Suppressor macrophage treated with lipopolysaccharide for 4 hours (primary cell): ENCODE results near the gene TOR1A.

Experiments
- DNase-seq: peaks from one replicate; pipeline ENCODE4 v3.0.0-alpha.2; 2020

The TOR1A gene

DNA sequence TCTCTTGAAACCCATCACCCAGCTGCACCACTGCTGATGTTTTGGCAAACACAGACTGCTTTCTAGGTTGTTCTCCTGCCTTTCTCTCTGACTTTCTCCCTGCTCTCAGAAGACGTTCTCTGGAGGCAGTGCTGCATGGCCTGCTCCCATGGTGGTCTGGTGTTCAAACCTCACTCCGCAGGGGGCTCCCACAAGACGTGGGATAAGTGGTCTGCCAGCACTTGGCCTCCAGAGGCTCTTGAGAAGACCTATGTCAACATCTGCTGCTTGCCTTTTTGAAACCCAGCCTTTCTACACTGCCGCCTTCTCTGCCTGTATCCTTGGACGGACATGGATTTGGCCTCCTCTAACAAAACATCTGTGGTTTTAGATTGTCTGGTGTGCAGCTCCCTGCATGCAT lies 27.9 kb upstream of the TOR1A start:
- DNase-seq = no peak

DNA sequence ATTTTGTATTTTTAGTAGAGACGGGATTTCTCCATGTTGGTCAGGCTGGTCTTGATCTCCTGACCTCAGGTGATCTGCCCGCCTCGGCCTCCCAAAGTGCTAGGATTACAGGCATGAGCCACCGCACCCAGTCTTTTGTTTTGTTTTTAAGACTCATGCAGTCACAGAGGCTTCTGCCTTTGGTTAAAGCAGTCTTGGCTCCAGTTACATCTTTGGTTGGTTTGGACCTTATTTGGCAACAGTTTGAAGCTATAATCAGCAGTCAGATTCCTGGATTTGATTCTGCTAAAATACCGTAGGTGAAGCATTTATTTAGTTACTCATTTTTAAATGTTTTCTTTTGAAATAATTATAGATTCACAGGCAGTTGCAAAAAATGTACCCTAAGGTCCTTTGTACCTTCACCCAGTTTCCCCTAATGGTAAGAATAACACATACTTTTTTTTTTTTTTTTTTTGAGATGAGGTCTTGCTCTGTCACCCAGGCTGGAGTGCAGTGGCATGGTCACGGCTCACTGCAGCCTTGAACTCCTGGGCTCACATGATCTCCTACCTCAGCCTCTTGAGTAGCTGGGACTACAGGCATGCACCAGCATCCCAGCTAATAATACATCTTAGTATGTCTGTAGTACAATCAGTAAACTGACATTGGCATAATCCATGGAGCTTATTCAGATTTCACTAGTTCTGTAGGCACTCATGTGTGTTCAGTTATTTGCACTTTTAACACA lies 27.1 kb upstream of the TOR1A start:
- DNase-seq = no peak

DNA sequence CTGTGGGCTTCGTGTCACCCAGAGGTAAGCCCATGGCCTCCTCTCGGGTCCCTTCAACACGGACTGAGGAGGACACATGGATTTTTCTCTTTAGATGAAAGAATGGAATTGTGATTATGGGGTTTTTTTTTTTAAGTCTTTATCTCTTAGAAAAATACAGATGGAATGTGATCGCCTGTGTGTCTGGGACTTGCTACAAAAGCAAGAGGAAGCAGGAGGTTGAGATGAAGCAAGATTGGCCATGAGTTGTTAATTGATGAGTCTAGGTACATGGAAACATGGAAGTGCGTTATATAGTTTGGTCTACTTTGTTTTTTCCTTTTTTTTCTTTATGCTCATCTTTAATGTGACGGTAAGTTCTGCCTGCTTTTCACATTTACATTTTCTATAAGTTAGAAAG lies 26.0 kb upstream of the TOR1A start:
- no peak for DNase-seq

DNA sequence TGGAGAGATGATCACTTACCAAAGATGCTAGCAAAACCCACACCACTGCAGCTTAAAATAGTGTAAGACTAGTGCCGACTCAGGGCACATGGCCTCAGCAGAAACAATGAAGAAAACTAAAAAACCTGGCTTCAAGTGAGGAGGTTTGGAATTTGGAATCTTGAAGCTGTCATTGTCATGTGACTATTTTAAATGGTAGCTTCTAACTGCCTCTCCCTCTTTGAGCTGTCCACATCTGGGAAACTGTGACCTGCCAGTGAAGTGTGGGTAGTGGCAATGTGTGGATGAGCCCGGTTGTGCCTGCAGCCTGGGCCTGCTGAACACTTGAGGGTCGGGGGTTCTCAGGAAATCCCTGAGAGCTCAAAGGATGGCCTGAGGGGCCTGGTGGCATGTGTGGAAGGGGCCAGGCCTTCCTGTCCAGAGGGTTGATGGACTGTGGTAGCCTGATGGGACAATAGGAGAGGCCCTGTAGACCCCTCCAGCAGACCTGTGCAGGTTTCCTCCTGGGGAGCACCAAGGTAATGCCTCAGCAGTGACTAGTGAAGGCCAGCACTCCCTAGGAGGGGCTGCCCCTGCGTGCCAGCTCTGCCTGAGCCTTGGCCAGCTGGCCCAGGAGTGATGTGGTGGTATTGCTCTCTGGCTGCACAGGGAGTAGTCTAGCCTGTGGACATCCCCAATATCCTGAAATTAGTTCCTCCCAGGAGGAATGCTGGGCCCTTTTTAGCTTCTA lies 24.9 kb upstream of the TOR1A start:
- DNase-seq = no peak

DNA sequence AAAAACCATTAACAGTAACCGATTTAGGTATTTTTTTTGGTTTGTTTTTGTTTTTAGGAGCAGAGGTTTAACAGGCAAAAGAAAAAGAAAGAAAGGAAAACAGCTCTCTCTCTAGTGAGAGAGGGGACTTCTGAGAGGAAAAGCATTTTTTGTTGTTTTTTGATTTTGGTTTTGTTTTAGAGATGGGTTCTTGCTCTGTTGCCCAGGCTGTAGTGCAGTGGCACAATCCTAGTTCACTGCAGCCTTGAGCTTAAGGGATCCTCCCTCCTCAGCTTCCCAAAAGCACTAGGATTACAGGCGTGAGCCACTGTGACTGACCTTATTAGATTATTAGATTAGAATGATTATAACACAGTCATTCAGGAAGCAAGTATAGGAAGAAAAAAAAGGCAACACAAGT lies 21.4 kb upstream of the TOR1A start:
- no peak for DNase-seq

DNA sequence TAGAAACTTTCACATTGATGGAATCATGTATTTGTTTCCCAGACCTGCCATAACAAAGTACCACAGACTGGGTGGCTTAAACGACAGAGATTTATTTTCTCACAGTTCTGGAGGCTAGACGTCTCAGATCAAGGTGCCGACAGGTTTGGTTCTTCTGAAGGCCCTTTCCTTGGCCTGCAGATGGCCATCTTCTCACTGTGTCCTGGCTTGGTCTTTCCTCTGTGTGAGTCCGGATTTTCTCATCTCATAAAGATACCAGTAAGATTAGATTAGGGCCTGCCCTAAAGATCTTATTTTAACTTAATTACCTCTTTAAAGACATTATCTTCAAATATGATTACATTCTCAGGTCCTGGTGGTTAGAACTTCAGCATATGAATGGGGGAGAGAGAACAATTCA lies 17.1 kb upstream of the TOR1A start:
- DNase-seq = no peak

DNA sequence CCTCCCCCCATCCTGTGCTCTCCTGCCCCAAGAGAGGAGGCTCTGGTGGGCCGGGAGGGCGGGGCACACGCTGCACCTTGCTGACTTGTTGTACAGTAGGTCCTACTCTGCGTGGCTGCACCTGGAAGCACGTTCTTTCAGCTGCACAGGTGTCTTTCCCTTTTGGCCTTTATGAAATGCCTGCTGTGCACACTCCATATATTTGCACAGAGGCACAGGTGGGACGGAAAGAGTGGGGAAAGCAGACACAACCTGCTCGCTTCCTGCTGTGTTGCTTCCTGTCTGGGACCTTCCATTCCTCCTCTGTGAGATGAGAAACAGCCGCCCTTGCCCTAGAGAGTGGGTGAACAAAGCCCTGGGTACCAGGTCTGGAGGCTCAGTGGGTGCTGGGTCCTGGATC lies 16.1 kb upstream of the TOR1A start:
- DNase-seq = no peak

DNA sequence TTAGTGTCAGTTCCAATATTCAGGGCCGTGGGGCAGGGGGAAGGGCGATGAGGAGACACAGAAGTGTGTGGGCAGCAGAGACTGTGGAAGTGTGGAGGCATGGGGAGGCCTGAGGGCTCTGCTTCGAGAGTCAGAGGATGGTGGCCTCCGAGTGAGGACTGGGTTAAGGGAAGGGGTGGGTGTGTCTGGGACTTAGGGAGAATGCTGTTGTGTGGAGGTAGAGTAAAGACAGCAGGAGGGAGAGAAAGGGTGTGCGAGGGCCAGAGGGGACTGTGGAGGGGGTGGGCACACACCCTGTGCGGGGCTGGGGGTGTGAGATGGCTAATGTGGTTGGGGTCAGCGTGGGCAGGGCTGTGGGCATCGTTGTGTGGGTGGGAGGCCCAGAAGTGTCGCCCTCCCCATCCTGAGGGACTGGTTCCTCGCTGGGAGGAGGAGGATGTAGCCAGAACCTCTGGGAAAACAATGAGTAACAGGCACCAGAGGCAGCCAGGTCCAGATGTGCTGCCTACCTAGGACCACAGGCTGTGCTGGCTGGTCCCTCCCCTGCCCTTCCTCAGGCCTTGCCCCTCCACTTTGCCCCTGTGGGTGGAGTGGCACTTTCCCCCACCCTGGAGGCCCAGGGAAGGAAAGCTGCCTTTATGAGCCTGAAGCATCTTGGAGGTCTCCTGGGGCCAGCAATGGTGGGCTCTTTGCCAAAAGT lies 15.5 kb upstream of the TOR1A start:
- no peak for DNase-seq

DNA sequence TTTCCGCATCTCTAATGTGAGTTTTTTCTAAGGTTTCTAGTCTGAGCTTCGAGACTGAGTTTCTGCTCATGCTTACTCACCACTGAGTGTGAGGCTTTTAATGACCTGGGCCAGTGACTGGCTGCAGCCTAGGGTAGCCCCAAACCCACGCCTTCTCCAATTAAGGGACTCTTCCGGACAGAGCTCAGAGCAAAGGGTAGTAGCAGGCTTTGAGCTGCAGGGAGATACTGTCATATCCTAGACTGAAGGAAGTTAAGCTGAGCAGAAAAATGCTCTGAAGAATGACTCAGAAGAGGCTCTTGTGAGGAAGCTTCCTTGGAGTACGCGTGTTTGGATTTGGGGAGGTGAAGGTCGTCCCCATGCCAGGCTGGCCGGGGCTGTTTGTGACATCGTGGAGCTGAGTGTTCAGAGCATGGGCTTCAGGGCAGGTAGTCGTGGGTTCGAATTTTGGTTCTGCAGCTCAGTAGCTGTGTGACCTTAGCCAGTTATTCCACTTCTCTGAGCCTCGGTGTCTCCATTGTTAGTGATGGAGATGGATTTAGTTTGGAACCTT lies 14.8 kb upstream of the TOR1A start:
- DNase-seq = peak; percentile 60

DNA sequence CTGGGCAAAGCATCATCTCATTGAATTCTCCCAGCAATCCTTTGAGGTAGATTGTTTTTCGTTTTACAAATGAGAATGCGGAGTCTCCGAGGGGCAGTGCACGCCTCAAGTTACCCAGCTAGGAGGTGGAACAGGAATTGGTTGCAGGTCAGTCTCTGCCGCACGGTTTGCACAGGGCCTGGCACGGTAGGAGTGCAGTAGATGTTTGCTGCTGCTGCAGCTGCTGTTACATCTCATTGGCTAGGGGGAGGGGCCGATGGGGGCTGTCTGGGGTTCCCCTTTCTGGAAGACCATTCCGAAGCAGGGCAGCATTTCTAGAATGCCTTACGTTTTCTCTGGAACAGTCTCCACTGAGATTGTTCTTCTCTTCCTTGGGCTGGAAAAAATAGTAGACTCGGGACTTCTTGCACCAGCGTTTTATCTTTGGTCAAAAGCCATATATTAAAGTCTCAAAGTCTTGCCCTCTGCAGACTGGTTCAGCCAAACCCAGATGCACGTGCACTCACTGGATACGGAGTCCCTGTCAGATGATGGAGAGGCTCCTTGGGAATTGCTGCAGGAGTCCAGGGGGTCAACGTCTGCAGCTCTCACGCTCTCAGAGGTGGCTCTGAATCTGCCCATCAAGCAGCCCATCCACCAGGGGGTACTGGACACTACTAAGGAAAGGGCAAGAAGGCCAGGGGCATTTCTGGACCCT lies 12.5 kb upstream of the TOR1A start:
- peak; percentile 7 for DNase-seq

DNA sequence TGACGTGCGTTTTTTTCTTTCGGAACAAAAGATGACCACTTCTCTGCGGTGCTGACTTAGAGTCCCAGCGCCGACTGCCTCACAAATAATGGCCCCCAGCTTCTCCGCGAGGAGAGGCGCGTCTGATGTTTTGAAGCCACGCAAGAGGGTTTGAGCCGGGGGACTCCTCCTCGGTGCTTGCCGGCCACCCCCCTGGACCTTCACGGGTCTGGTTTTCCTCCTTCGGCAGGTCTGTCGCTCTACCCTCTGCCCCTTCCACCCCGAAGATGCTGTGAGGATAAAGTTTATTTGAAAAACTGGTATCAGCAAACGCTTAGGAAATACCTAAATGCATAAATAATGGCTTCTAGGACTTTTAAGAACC lies 11.9 kb upstream of the TOR1A start:
- no peak for DNase-seq

DNA sequence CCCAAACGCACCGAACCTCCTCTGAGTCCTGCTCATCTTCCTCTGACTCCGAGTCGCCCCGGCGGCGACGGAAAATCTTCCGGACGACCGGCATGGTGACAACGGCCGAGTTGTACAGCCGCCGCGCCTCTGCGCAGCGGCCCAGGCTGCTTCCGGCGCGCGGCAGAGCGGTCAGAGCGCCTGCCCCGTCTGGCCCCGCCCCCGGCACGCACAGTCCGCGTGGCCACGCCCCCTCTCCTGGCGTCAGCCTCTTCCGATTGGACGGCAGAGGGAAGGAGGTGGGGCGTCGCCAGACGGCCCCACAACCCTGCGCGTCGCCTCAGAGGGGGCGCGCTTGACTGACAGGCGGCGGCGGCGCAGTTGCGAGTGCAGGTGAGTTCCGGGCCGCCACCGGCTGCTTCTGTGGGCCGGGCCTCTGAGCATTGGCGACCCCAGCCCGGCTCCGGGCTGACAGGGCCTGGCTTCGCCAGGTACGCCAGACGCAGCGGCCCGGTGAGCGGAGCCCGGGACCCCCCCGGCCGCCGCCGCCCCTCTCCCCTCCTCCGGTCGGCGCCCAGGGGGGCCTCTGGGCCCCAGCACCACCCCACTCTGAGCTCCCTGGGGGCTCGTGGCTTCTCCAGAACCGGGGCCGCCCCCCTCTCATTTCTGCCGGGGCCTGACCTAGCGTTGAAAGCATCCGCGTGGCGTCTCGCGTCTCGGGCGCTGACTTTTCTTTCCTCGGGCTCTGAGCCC lies 11.4 kb upstream of the TOR1A start, which contains the start of the genes C9orf78 and USP20:
C9orf78 (minus strand) TSS at position 148 of the 732 bp plus-strand sequence; CDS start at position 94, 54 bp downstream.
USP20 (plus strand) TSS at position 331 of the 732 bp plus-strand sequence. CDS start 17,098 bp downstream, outside the sequence.
- DNase-seq = peak; percentile 99

DNA sequence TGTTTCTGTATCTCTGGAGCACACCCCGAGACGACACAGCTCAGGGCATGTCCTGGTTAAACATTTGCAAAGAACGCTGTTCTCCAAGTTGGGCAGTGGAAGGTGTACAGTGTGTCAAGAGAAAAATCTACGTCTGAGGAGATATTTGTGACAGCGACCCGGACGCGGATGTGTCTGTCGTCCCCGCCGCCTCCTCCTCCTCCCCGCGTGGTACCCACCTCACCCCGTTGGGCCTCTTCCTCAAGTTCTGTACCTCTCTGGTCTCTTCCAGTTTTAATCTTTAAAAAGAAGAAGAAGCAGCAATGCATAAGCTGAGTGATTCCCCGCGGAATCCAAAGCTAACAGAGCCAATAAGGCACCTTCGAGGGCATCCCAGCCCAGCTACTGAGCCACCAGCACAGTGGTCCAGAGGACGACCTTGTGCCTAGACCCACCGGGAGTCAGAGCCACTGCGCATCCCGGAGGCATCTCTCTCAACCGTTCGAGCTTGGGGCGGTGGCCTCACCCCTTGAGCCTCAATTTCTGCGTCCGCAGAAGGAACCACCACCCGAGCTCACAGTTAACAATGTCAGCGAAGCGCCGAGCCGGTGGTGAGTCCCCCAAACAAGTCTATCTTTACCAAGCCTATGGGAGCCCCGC lies 10.7 kb upstream of the TOR1A start:
- peak; percentile 24 for DNase-seq

DNA sequence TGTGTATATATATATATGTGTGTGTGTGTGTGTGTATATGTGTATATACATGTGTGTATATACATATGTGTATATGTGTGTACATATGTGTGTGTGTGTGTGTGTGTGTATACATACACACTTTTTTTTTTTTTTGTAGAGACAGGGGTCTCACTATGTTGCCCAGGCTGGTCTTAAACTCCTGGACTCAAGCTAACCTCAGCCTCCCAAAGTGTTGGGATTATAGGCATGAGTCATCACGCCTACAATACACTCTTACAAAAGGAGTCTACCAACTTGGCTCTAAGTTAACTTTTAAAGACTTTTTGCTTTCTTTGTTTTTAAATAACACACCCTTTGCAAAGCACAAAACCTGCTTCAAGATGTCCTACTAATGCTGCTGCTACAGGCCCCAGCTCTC lies 9.0 kb upstream of the TOR1A start:
- peak; percentile 9 for DNase-seq

DNA sequence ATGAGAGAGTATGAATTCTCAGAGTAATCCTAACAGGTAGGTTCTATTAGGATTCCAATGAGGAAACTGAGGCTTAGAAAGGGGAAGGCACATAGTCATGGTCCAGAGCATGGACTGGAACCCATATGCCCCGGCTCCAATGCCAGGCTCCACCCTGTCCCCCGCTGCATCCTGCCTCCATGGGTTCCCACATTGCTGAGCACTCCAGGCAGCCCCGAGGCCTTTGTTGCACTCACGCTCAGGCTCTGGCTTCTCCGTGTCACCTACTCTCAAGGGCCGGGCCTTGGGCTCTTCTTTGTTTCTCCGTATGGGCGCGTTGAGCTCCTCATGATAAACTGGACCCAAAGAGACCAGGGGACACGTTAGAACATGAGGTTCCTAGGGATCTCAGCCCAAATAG lies 5.0 kb upstream of the TOR1A start:
- DNase-seq = no peak

DNA sequence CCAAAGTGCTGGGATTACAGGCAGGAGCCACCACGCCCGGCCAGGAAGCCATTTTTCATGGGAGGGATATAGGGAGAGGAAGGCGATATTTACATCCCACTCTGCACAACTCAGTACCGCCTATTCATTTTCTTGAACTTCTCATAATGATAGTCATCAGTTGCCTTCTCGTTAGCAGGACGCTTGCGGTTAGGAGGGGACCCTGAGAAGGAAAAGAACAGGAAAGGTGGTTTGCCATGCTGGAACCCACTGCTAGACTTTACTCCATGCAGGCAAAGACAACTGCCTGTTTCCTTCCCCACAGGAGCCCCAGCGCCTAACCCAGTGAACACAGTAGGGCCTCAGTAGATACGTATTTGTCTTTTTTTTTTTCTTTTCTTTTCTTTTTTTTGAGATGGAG lies 4.1 kb upstream of the TOR1A start:
- DNase-seq = no peak

DNA sequence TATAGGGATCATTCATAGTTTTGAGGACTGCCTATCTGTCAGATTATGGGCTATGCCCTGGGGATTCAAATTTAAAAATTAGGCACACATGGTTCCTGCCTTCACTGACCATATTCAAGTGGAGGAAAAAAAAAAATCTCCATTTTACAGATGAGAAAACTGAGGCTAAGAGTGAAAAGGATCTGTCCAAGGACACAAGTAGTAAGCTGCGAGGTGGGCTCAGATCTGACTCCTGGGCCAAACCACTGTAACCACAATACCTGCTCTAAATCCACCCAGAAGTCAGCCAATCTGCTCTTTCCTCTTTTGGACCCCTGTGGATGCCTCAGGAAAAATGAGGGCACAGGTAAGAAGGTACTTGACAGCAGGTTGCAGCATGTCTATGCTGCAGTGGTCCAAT lies 2.8 kb upstream of the TOR1A start:
- no peak for DNase-seq

DNA sequence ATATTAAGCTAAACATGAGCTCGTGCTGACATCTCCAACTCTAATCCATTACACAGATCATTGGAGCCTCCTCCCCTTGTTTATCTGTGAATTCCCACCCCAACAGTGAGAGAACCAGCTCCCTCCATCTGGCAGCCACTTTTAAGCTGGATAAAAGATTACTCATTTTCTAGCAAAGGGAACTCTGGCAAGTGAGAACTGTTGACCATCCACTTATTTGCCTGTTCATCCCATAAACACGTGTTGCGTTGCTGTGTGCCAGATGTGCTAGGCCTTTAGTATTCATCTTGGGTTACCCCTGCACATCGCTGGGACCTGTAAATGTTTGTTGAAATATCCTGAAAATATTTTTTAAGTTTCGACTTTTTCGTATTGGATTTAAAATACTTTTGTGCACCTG lies 2.4 kb upstream of the TOR1A start:
- no peak for DNase-seq

DNA sequence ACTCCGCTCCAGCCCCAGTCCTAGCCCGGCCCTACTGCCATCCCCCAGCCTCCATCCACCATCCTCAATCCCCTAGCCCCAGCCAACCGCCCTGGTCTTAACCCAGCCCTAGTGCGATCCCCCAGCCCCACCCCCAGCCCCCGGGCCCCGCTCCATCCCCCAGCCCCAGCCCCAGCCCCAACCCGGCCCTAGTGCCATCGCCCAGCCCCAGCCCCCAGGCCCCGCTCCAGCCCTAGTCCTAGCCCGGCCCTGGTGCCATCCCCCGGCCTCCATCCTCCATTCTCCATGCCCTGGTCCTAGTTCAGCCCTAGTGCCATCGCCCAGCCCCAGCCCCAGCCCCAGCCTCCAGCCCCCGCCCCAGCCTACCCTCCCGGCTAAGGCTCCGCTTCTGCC lies 398 bp downstream of the TOR1A start:
- DNase-seq = no peak

DNA sequence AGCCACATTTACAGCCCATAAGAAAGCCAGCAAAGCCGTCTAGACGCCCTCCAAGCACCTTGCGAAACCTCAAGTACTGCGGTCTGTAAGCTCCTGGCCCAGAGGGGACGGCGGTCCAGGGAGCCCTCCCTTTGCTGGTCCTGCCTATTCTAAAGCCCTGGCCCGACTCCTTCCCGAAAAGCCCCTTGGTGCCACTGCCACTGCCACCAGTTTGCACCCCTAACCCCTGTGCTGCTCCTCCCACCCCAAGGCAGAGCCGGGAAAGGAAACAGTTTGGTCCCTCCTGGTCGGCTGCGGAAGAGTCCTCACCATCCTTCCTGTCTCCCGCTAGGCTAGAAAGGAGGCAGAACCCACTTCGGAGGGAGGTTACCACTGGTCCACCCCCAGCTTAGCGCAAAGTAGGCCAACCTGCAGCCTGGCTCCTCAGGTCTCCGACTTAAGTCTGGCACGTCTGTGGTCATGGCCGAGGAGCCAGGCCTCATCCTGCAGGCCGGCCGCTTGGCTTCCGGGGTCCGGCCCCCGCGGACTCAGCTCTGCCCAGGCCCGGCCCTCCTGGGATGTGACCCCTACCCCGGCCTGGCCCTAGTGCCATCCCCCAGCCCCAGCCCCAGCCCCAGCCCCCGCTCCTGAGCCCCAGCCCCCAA lies 916 bp downstream of the TOR1A start:
- peak; percentile 37 for DNase-seq
